GM03348 (cell line): ENCODE results near the gene CYP1B1.
"Not testable (repeated sequence)": the region's sequence is repeated elsewhere in the genome, so short reads cannot be mapped to it uniquely, and the experiment has no call there.

ENCODE experiments used
- DNase-seq: peaks from one replicate; pipeline ENCODE4 v3.0.0; 2012; ENCODE audit warnings: low spot score

The CYP1B1 gene

GRCh38 chr2:38098421-38099098 is 22.6 kb upstream of the CYP1B1 start:
- no peak for DNase-seq

GRCh38 chr2:38097988-38098385 is 22.0 kb upstream of the CYP1B1 start:
- DNase-seq = peak; percentile 54

GRCh38 chr2:38097258-38097987 is 21.5 kb upstream of the CYP1B1 start:
- no peak for DNase-seq

- peak; percentile 60 for DNase-seq
These were observed 20.3 kb upstream of the CYP1B1 start for GRCh38 chr2:38095996-38096861.

GRCh38 chr2:38095079-38095995 is 19.4 kb upstream of the CYP1B1 start:
- no peak for DNase-seq

GRCh38 chr2:38093527-38094165 is 17.7 kb upstream of the CYP1B1 start:
- peak; percentile 51 for DNase-seq

- DNase-seq = peak; percentile 82
These were observed 16.4 kb upstream of the CYP1B1 start for GRCh38 chr2:38092196-38092902.

GRCh38 chr2:38091760-38092159 is 15.8 kb upstream of the CYP1B1 start:
- DNase-seq = no peak

GRCh38 chr2:38090928-38091327 is 15.0 kb upstream of the CYP1B1 start:
- DNase-seq = no peak

- DNase-seq = not testable (repeated sequence)
These were observed 14.3 kb upstream of the CYP1B1 start for GRCh38 chr2:38090212-38090611.

- DNase-seq = not testable (repeated sequence)
These were observed 10.2 kb upstream of the CYP1B1 start for GRCh38 chr2:38085998-38086698.

GRCh38 chr2:38084556-38084955 is 8.6 kb upstream of the CYP1B1 start:
- not testable (repeated sequence) for DNase-seq

GRCh38 chr2:38082727-38083126 is 6.8 kb upstream of the CYP1B1 start:
- not testable (repeated sequence) for DNase-seq

- DNase-seq = no peak
These were observed 4.4 kb upstream of the CYP1B1 start for GRCh38 chr2:38080346-38080745.

- DNase-seq = no peak
These were observed 3.4 kb upstream of the CYP1B1 start for GRCh38 chr2:38079116-38080052.

- DNase-seq = no peak
These were observed 1.4 kb upstream of the CYP1B1 start for GRCh38 chr2:38077431-38077769.

- peak; percentile 95 for DNase-seq
These were observed 919 bp upstream of the CYP1B1 start for GRCh38 chr2:38076710-38077430.

GRCh38 chr2:38076152-38076709 is 280 bp upstream of the CYP1B1 start:
- DNase-seq = peak; percentile 91
